Natural killer cell (primary cell): ENCODE results near the gene TLE1. TPM values are rescaled to one million over a fixed set of nuclear protein-coding genes. Genes with fewer than 3 reads are reported as not detected.

Source experiments
- ATAC-seq, 3 donors: fragments of 150-1000 bp in 2 of 3; fragments of 200-7000 bp in 1 of 3; cut with Tn5 transposase; 1 replicate in 1 of 3; 2 replicates in 2 of 3; pipeline ENCODE4 v1.10.0; 2021; ENCODE audit warnings: mild to moderate bottlenecking in 2 of 3, moderate library complexity in 2 of 3
- DNase-seq, 2 donors: peaks; one replicate each; pipeline versions ENCODE4 v3.0.0 to v3.0.0-alpha.2; 2013 to 2021; ENCODE audit warnings: mixed read lengths in 1 of 2
- H3K27ac ChIP-seq: one replicate; pipeline ENCODE4 v1.5.1; 2013; ENCODE audit warnings: mild to moderate bottlenecking, low read length
- H3K27me3 ChIP-seq: one replicate; pipeline ENCODE4 v1.6.1; 2013; ENCODE audit warnings: low read length; ENCODE audit not compliant: control insufficient read depth, insufficient read depth
- H3K36me3 ChIP-seq: one replicate; pipeline ENCODE4 v1.6.1; 2013; ENCODE audit warnings: low read length; ENCODE audit not compliant: control insufficient read depth, insufficient read depth
- H3K4me1 ChIP-seq: one replicate; pipeline ENCODE4 v1.6.1; 2013; ENCODE audit warnings: low read length; ENCODE audit not compliant: control insufficient read depth, insufficient read depth
- H3K4me3 ChIP-seq: one replicate; pipeline ENCODE4 v1.5.1; 2013; ENCODE audit warnings: low read length
- H3K9me3 ChIP-seq: one replicate; pipeline ENCODE4 v1.6.1; 2013; ENCODE audit warnings: low read length; ENCODE audit not compliant: control insufficient read depth, insufficient read depth
- H3K27ac Mint-ChIP-seq, 2 donors: one replicate each; pipeline ENCODE4 v1.8.0; 2022; ENCODE audit warnings: mild to moderate bottlenecking in 2 of 2, mixed read lengths in 2 of 2, moderate library complexity in 1 of 2
- H3K27me3 Mint-ChIP-seq, 2 donors: one replicate each; pipeline ENCODE4 v1.8.0; 2022; ENCODE audit warnings: low read depth in 2 of 2, mixed read lengths in 2 of 2
- H3K36me3 Mint-ChIP-seq: one replicate; pipeline ENCODE4 v1.8.0; 2022; ENCODE audit warnings: mixed read lengths
- H3K4me1 Mint-ChIP-seq, 2 donors: one replicate each; pipeline ENCODE4 v1.8.0; 2022; ENCODE audit warnings: mixed read lengths in 2 of 2
- H3K4me3 Mint-ChIP-seq: one replicate; pipeline ENCODE4 v1.8.0; 2022; ENCODE audit warnings: mild to moderate bottlenecking, moderate library complexity, mixed read lengths
- H3K9me3 Mint-ChIP-seq, 2 donors: one replicate each; pipeline ENCODE4 v1.8.0; 2022; ENCODE audit warnings: mixed read lengths in 2 of 2
- CTCF ChIP-seq: fragments of 200-600 bp; IDR thresholded peaks from one replicate; pipeline ENCODE4 v1.8.0; 2022; ENCODE audit warnings: antibody characterized with exemption
- WGBS: methylation state at CpG from one replicate; pipeline ENCODE4 v1.1.7; 2013; ENCODE audit warnings: missing lambda C conversion rate; ENCODE audit not compliant: insufficient coverage; 5-methylcytosine and 5-hydroxymethylcytosine counted together
- intact Hi-C: fragments of 100-400 bp; cut with micrococcal nuclease; formaldehyde crosslinking; loops from one replicate; pipeline ENCODE4 v1.14.2; 2022
- total RNA-seq, 4 donors: library from RNA; stranded (reverse); fragments of 120-200 nt in 1 of 4; gene quantifications; one replicate each; pipeline versions ENCODE4 v1.2.3 to v1.2.4, GENCODE V29; 2013 to 2022

The TLE1 gene
- total RNA-seq, 3 donors from 2014 or later (not counting 1 experiment from before 2014, with no cell fraction given): 38.8 to 58.9 (median 44.5) TPM

DNA sequence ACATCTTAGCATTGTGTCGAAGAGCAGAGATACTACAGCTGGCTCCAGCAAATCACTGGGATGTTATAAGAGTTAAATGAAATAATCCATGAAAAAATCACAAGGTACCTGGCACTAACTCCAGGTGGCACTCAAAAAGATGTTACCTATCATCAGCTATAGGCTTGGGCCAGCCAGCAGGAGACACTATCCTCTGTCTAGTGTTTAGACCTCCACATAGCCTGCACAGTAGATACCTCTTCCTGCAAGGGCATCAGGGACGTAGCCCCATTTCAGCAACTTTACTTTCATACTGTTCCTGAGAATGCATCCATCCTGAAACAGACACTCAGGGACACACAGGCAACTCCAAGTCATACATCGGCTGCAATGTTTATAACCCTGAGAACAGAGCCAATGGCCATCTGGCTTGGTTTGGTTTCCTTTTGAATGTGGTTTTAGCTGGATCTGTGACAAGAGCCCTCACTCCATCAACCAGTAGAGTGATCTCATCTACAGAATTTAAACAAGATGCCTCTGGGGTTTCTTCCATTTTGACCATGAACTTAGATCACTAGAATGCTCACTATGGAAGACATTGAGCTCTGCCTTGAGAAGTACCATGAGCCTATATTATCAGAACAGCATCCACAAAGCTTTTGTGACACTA lies 69.9 kb downstream of the TLE1 start:
- intact Hi-C loops: loop anchor here (1.0 to 5.0 kb wide), 2 partner anchors 22 to 68 kb away; partner anchors contain the start of gene TLE1
- no peak for TF ChIP-seq CTCF
- Histone ChIP-seq H3K4me3 (no peak overlapping the region), H3K9me3 (no peaks in the 10 kb centered on the region), H3K27me3 (no peaks in the 10 kb centered on the region), H3K4me1 (peaks cover 20% of the 10 kb centered on the region), H3K27ac (peak overlapping the region; percentile 57), H3K36me3 (peaks cover 3% of the 10 kb centered on the region)
- ATAC-seq (peak; percentile 33 to 67 (median 61)), DNase-seq (no peak)
- Mint-ChIP-seq H3K27me3 (no peaks in the 10 kb centered on the region), H3K4me1 (peaks cover 53 to 57% of the 10 kb centered on the region in 2 donors), H3K36me3 (peaks cover 7% of the 10 kb centered on the region), H3K27ac (peak overlapping the region; percentile 88 to 89), H3K4me3 (peak overlapping the region; percentile 85), H3K9me3 (no peaks in the 10 kb centered on the region)
- 66% methylated on average over 3 of the region's 3 CpGs for WGBS

GRCh38 chr9:81618923-81619322 lies 70.4 kb downstream of the TLE1 start:
- Mint-ChIP-seq H3K27me3 (no peaks in the 10 kb centered on the region), H3K27ac (peak overlapping the region; percentile 88 to 89), H3K4me1 (peaks cover 49 to 53% of the 10 kb centered on the region in 2 donors), H3K36me3 (peaks cover 7% of the 10 kb centered on the region), H3K4me3 (peak overlapping the region; percentile 85), H3K9me3 (no peaks in the 10 kb centered on the region)
- no peak overlapping the region for H3K4me3 ChIP-seq
- H3K36me3 ChIP-seq: peaks cover 8% of the 10 kb centered on the region
- H3K9me3 ChIP-seq: no peaks in the 10 kb centered on the region
- DNase-seq (no peak), ATAC-seq (no peak)
- no peak overlapping the region for H3K27ac ChIP-seq
- H3K27me3 ChIP-seq: no peaks in the 10 kb centered on the region
- H3K4me1 ChIP-seq: peaks cover 20% of the 10 kb centered on the region
- TF ChIP-seq CTCF: no peak
- intact Hi-C loops: no loop called here
- WGBS: 95% methylated on average over 1 of the region's 1 CpG

GRCh38 chr9:81616141-81616540 lies 73.2 kb downstream of the TLE1 start:
- TF ChIP-seq CTCF: no peak
- Mint-ChIP-seq H3K27me3 (no peaks in the 10 kb centered on the region), H3K9me3 (no peaks in the 10 kb centered on the region), H3K36me3 (peaks cover 7% of the 10 kb centered on the region), H3K27ac (no peak overlapping the region), H3K4me3 (no peak overlapping the region), H3K4me1 (peaks cover 28 to 31% of the 10 kb centered on the region in 2 donors)
- intact Hi-C loops: no loop called here
- H3K27me3 ChIP-seq: no peaks in the 10 kb centered on the region
- DNase-seq (no peak), ATAC-seq (no peak)
- H3K4me1 ChIP-seq: peaks cover 15% of the 10 kb centered on the region
- peaks cover 16% of the 10 kb centered on the region for H3K36me3 ChIP-seq
- 93% methylated on average over 4 of the region's 4 CpGs for WGBS
- no peak overlapping the region for H3K4me3 ChIP-seq
- H3K27ac ChIP-seq: no peak overlapping the region
- H3K9me3 ChIP-seq: no peaks in the 10 kb centered on the region

- intact Hi-C loops: no loop called here
- H3K9me3 Mint-ChIP-seq: no peaks in the 10 kb centered on the region
- H3K4me3 ChIP-seq: no peak overlapping the region
- H3K36me3 ChIP-seq: peaks cover 18% of the 10 kb centered on the region
- DNase-seq (no peak), ATAC-seq (no peak)
- no peaks in the 10 kb centered on the region for H3K9me3 ChIP-seq
- peaks cover 28 to 31% of the 10 kb centered on the region in 2 donors for H3K4me1 Mint-ChIP-seq
- peaks cover 7% of the 10 kb centered on the region for H3K36me3 Mint-ChIP-seq
- no peak overlapping the region for H3K4me3 Mint-ChIP-seq
- no peak for TF ChIP-seq CTCF
- H3K27me3 Mint-ChIP-seq: no peaks in the 10 kb centered on the region
- 92% methylated on average over 6 of the region's 6 CpGs for WGBS
- H3K4me1 ChIP-seq: peaks cover 19% of the 10 kb centered on the region
- no peak overlapping the region for H3K27ac ChIP-seq
- no peak overlapping the region for H3K27ac Mint-ChIP-seq
- no peaks in the 10 kb centered on the region for H3K27me3 ChIP-seq
These were observed 75.0 kb downstream of the TLE1 start for GRCh38 chr9:81614335-81614734.
